Breast epithelium (tissue), 4 donors: ENCODE results near the gene NBEAL2. TPM values are rescaled to one million over a fixed set of nuclear protein-coding genes. Genes with fewer than 3 reads are reported as not detected.

Source experiments
- DNase-seq, 2 donors: peaks; one replicate each; pipeline ENCODE4 v3.0.0-alpha.2; 2019; ENCODE audit warnings: low spot score in 2 of 2
- H3K27ac ChIP-seq, 2 donors: fragments of 200-600 bp; sonication (generic) in 1 of 2; one replicate each; pipeline ENCODE4 v1.5.1; 2016 to 2019; ENCODE audit warnings: mild to moderate bottlenecking in 1 of 2
- H3K27me3 ChIP-seq, 2 donors: fragments of 200-600 bp; sonication (generic) in 1 of 2; one replicate each; pipeline versions ENCODE4 v1.5.1 to v1.6.0; 2017 to 2019; ENCODE audit warnings: control low read depth in 1 of 2, mild to moderate bottlenecking in 1 of 2
- H3K36me3 ChIP-seq: fragments of 200-600 bp; one replicate; pipeline ENCODE4 v1.5.1; 2019
- H3K4me1 ChIP-seq, 2 donors: fragments of 200-600 bp; sonication (generic); one replicate each; pipeline ENCODE4 v1.5.1; 2016 to 2019; ENCODE audit warnings: control low read depth in 1 of 2
- H3K4me3 ChIP-seq, 3 donors: fragments of 200-600 bp; sonication (generic); 1 replicate in 2 of 3; 2 replicates in 1 of 3; pipeline ENCODE4 v1.5.1; 2016 to 2019; ENCODE audit warnings: mild to moderate bottlenecking in 3 of 3, moderate library complexity in 2 of 3
- H3K9me3 ChIP-seq, 2 donors: fragments of 200-600 bp; sonication (generic) in 1 of 2; one replicate each; pipeline ENCODE4 v1.5.1; 2016 to 2019; ENCODE audit warnings: control low read depth in 1 of 2
- POLR2A ChIP-seq: fragments of 450-650 bp; IDR thresholded peaks from one replicate; pipeline ENCODE4 v1.6.1; 2016; ENCODE audit warnings: antibody characterized with exemption, mild to moderate bottlenecking, moderate library complexity
- POLR2AphosphoS5 ChIP-seq, 3 donors: sonication (generic); formaldehyde crosslinking; IDR thresholded peaks; one replicate each; pipeline ENCODE4 v1.6.1; 2017; ENCODE audit warnings: antibody characterized with exemption in 3 of 3
- intact Hi-C: fragments of 100-400 bp; cut with DNase I; formaldehyde crosslinking; loops from one replicate; pipeline ENCODE4 v1.15.1; 2023; ENCODE audit warnings: low total_unique reads
- total RNA-seq, 3 donors: library from RNA; depleted of rRNA; stranded (reverse); fragments of >200 nt; gene quantifications; one replicate each; pipeline ENCODE4 v1.1.0, GENCODE V29; 2016
- TF ChIP-seq, protein P1 (sequence below), 3 donors: fragments of 450-650 bp; IDR thresholded peaks; one replicate each; pipeline ENCODE4 v1.5.1; 2016 to 2017; ENCODE audit warnings: antibody characterized with exemption in 3 of 3, mild to moderate bottlenecking in 3 of 3, moderate library complexity in 3 of 3

Gene NBEAL2
- total RNA-seq, 3 donors from 2014 or later = 16.8 to 58.3 (median 54.4) TPM

DNA sequence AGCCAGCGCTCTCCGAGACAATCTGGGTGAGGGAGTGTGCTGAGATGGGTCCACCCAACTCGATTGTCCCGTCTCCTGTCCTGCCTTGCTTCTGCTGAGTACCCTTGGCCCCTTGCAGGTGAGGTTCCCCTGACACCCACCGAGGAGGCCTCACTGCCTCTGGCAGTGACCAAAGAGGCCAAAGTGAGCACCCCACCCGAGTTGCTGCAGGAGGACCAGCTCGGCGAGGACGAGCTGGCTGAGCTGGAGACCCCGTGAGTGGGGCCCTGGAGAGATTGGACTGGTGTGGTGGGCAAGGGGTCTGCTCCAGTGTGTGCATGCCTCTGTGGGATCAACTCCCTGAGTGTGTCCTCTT, 23.6 kb downstream of the NBEAL2 start:
- TF ChIP-seq POLR2A (no peak), POLR2AphosphoS5 (IDR thresholded peaks at IDR 0.05) (no peak)
- TF ChIP-seq, protein P1, sequence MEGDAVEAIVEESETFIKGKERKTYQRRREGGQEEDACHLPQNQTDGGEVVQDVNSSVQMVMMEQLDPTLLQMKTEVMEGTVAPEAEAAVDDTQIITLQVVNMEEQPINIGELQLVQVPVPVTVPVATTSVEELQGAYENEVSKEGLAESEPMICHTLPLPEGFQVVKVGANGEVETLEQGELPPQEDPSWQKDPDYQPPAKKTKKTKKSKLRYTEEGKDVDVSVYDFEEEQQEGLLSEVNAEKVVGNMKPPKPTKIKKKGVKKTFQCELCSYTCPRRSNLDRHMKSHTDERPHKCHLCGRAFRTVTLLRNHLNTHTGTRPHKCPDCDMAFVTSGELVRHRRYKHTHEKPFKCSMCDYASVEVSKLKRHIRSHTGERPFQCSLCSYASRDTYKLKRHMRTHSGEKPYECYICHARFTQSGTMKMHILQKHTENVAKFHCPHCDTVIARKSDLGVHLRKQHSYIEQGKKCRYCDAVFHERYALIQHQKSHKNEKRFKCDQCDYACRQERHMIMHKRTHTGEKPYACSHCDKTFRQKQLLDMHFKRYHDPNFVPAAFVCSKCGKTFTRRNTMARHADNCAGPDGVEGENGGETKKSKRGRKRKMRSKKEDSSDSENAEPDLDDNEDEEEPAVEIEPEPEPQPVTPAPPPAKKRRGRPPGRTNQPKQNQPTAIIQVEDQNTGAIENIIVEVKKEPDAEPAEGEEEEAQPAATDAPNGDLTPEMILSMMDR (IDR thresholded peaks at IDR 0.05) = no peak
- intact Hi-C loops = no loop called here
- Histone ChIP-seq H3K27me3 (no peaks in the 10 kb centered on the region), H3K27ac (no peak overlapping the region), H3K4me3 (no peak overlapping the region), H3K4me1 (no peaks in the 10 kb centered on the region), H3K9me3 (no peaks in the 10 kb centered on the region), H3K36me3 (peaks cover 11% of the 10 kb centered on the region)
- DNase-seq = no peak

GRCh38 chr3:47003461-47004368, 24.2 kb downstream of the NBEAL2 start:
- Histone ChIP-seq H3K27ac (no peak overlapping the region), H3K9me3 (no peaks in the 10 kb centered on the region), H3K4me1 (no peaks in the 10 kb centered on the region), H3K36me3 (peaks cover 11% of the 10 kb centered on the region), H3K27me3 (no peaks in the 10 kb centered on the region), H3K4me3 (no peak overlapping the region)
- DNase-seq = peak in 1 of 2 donors; percentile 50
- intact Hi-C loops = no loop called here
- TF ChIP-seq POLR2AphosphoS5 (IDR thresholded peaks at IDR 0.05) (no peak), POLR2A (no peak)
- TF ChIP-seq, protein P1 (IDR thresholded peaks at IDR 0.05) = no peak

DNA sequence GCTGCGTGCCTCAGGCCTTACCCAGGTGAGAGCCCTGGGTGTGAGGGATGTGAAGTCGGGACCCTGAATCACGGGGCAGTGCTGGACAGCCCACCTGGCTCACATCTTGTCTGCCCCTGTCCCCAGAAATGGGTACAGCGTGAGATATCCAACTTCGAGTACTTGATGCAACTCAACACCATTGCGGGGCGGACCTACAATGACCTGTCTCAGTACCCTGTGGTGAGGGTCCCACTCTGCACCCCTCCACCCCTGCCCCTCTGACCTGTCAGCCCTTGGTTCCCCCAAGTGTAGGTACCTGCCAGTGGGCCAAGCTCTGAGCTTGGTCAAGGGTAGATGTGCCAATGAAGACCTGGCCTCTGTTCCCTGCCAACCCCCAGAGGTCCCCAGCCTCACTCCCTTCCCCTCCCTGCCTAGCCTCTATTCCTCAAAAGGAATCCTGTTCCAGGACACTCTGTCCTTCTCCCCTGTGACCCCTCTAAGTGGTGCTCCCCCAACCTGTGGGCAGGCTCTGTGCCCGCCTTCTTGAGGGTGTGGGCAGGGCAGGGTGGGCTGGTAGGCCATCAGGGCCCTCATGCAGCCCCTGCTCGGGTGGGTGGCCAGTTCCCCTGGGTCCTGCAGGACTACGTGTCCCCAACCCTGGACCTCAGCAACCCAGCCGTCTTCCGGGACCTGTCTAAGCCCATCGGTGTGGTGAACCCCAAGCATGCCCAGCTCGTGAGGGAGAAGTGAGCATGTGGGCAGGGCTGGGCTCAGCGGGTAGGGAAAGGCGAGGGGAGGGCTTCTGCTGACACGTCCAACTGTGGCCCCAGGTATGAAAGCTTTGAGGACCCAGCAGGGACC, 25.1 kb downstream of the NBEAL2 start:
- TF ChIP-seq POLR2AphosphoS5 (IDR thresholded peaks at IDR 0.05) (no peak), POLR2A (no peak)
- TF ChIP-seq, protein P1 (IDR thresholded peaks at IDR 0.05) = no peak
- peaks cover 11% of the 10 kb centered on the region for H3K36me3 ChIP-seq
- H3K27ac ChIP-seq = no peak overlapping the region
- no peaks in the 10 kb centered on the region for H3K9me3 ChIP-seq
- no peaks in the 10 kb centered on the region for H3K4me1 ChIP-seq
- intact Hi-C loops = no loop called here
- no peaks in the 10 kb centered on the region for H3K27me3 ChIP-seq
- H3K4me3 ChIP-seq = no peak overlapping the region
- DNase-seq = peak in 1 of 2 donors; percentile 35

DNA sequence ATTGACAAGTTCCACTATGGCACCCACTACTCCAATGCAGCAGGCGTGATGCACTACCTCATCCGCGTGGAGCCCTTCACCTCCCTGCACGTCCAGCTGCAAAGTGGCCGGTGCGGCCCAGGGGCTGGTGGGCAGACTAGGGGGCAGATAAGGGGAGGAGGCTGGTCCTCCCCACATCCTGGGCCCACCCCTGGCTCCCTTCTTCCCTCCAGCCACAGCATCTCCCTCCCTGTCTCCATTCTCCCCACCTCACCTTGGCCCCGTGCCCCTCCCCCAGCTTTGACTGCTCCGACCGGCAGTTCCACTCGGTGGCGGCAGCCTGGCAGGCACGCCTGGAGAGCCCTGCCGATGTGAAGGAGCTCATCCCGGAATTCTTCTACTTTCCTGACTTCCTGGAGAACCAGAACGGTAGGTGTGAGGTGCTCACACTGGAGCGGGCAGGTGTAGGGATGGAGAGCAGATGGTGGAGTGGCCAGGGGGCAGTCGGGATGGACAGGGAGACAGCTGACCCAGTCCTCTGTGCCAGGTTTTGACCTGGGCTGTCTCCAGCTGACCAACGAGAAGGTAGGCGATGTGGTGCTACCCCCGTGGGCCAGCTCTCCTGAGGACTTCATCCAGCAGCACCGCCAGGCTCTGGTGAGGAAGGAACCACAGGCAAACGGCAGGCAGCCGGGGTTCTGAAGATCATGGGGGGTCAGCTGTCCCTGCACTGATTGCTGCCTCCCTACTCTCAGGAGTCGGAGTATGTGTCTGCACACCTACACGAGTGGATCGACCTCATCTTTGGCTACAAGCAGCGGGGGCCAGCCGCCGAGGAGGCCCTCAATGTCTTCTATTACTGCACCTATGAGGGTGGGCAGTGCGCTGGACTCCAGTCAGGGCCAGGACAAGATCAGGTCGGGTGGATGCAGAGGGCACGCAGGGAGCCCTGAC, 26.0 kb downstream of the NBEAL2 start:
- no peaks in the 10 kb centered on the region for H3K4me1 ChIP-seq
- H3K27me3 ChIP-seq = no peaks in the 10 kb centered on the region
- no peak overlapping the region for H3K27ac ChIP-seq
- no peak overlapping the region for H3K4me3 ChIP-seq
- intact Hi-C loops = no loop called here
- H3K9me3 ChIP-seq = no peaks in the 10 kb centered on the region
- DNase-seq = peak in 1 of 2 donors; percentile 48
- TF ChIP-seq, protein P1 (IDR thresholded peaks at IDR 0.05) = no peak
- H3K36me3 ChIP-seq = peaks cover 6% of the 10 kb centered on the region
